Upper lobe of left lung (tissue), 6 donors: ENCODE data around the gene HAUS1. TPM values are rescaled to one million over a fixed set of nuclear protein-coding genes. Genes with fewer than 3 reads are reported as not detected.

Experiments
- ATAC-seq, 2 donors: fragments of 200-7000 bp; cut with Tn5 transposase; one replicate each; pipeline ENCODE4 v1.9.1; 2022; ENCODE audit warnings: mild to moderate bottlenecking in 2 of 2, moderate library complexity in 2 of 2; ENCODE audit not compliant: low FRiP score in 2 of 2
- DNase-seq, 2 donors: peaks; one replicate each; pipeline ENCODE4 v3.0.0-alpha.2; 2019 to 2020
- H3K27ac ChIP-seq, 4 donors: fragments of 200-600 bp; sonication (generic); one replicate each; pipeline ENCODE4 v1.5.1; 2016 to 2019
- H3K27me3 ChIP-seq, 4 donors: fragments of 200-600 bp; sonication (generic); one replicate each; pipeline ENCODE4 v1.5.1; 2017 to 2019
- H3K36me3 ChIP-seq, 4 donors: fragments of 200-600 bp; sonication (generic); one replicate each; pipeline ENCODE4 v1.5.1; 2016 to 2019
- H3K4me1 ChIP-seq, 4 donors: fragments of 200-600 bp; sonication (generic); one replicate each; pipeline ENCODE4 v1.5.1; 2018 to 2019
- H3K4me3 ChIP-seq, 4 donors: fragments of 200-600 bp; sonication (generic); one replicate each; pipeline ENCODE4 v1.5.1; 2017 to 2019; ENCODE audit warnings: mild to moderate bottlenecking in 2 of 4, moderate library complexity in 1 of 4
- H3K9me3 ChIP-seq, 4 donors: fragments of 200-600 bp; sonication (generic); one replicate each; pipeline ENCODE4 v1.5.1; 2018 to 2019
- CTCF ChIP-seq, 6 experiments: fragments of 450-650 bp in 4 of 6; fragments of 200-600 bp in 2 of 6; sonication (generic) in 2 of 6; IDR thresholded peaks; one replicate each; pipeline ENCODE4 v1.5.1; 2016 to 2019; ENCODE audit warnings: antibody characterized with exemption in 6 of 6
- EP300 ChIP-seq, 4 donors: sonication (generic); formaldehyde crosslinking; IDR thresholded peaks; one replicate each; pipeline ENCODE4 v1.5.1; 2017; ENCODE audit warnings: antibody characterized with exemption in 4 of 4, control low read depth in 2 of 4
- POLR2A ChIP-seq, 4 donors: fragments of 450-650 bp; IDR thresholded peaks; one replicate each; pipeline ENCODE4 v1.5.1; 2016 to 2017; ENCODE audit warnings: antibody characterized with exemption in 4 of 4, mild to moderate bottlenecking in 2 of 4
- POLR2AphosphoS5 ChIP-seq, 2 donors: sonication (generic); formaldehyde crosslinking; IDR thresholded peaks; one replicate each; pipeline ENCODE4 v1.5.1; 2017; ENCODE audit warnings: antibody characterized with exemption in 2 of 2
- WGBS, 2 donors: methylation state at CpG; one replicate each; pipeline ENCODE4 v1.1.5; 2017 to 2018; 5-methylcytosine and 5-hydroxymethylcytosine counted together
- total RNA-seq, 6 donors: library from RNA; depleted of rRNA in 4 of 6; stranded (reverse); fragments of >200 nt in 4 of 6; gene quantifications; one replicate each; pipeline versions ENCODE4 v1.1.0 to v1.2.1, GENCODE V29; 2016 to 2021
- donor health status: DM: no; HTN: no; CAD: no; lungs with moderate emphysema.
- donor health status: DM: no; HTN: yes; CAD: no; lungs with severe emphysema.

The HAUS1 gene
- total RNA-seq, 6 donors from 2014 or later, result 16.0 to 41.9 (median 27.5) TPM

GRCh38 chr18:46133534-46133933, 29.3 kb downstream of the HAUS1 start:
- no peak overlapping the region for H3K27ac ChIP-seq
- 62 to 71% methylated on average over 3 of the region's 3 CpGs for WGBS, 2 donors
- no peaks in the 10 kb centered on the region for H3K9me3 ChIP-seq
- peaks cover 0 to 4% (median 0%) of the 10 kb centered on the region in 4 donors for H3K4me1 ChIP-seq
- DNase-seq (no peak), ATAC-seq (no peak)
- no peak for TF ChIP-seq POLR2A (IDR thresholded peaks at IDR 0.05)
- no peak overlapping the region for H3K4me3 ChIP-seq
- no peaks in the 10 kb centered on the region for H3K27me3 ChIP-seq
- peaks cover 0 to 28% (median 8%) of the 10 kb centered on the region in 4 donors for H3K36me3 ChIP-seq

GRCh38 chr18:46134920-46135675, 30.9 kb downstream of the HAUS1 start:
- no peak overlapping the region for H3K4me3 ChIP-seq
- H3K9me3 ChIP-seq, result no peaks in the 10 kb centered on the region
- no peak for TF ChIP-seq CTCF (IDR thresholded peaks at IDR 0.05)
- TF ChIP-seq POLR2A (IDR thresholded peaks at IDR 0.05), result no peak
- TF ChIP-seq EP300 (IDR thresholded peaks at IDR 0.05), result no peak
- no peak for TF ChIP-seq POLR2AphosphoS5 (IDR thresholded peaks at IDR 0.05)
- no peaks in the 10 kb centered on the region for H3K27me3 ChIP-seq
- WGBS, 2 donors, result 66 to 69% methylated on average over 9 of the region's 9 CpGs
- H3K4me1 ChIP-seq, result no peaks in the 10 kb centered on the region
- DNase-seq (no peak), ATAC-seq (no peak)
- H3K36me3 ChIP-seq, result peaks cover 0 to 12% (median 0%) of the 10 kb centered on the region in 4 donors
- H3K27ac ChIP-seq, result no peak overlapping the region

GRCh38 chr18:46140173-46140572, 36.0 kb downstream of the HAUS1 start:
- no peak for DNase-seq
- 89 to 92% methylated on average over 4 of the region's 4 CpGs for WGBS, 2 donors
- Histone ChIP-seq H3K9me3 (no peaks in the 10 kb centered on the region), H3K4me1 (no peaks in the 10 kb centered on the region), H3K36me3 (no peaks in the 10 kb centered on the region), H3K27me3 (no peaks in the 10 kb centered on the region), H3K4me3 (no peak overlapping the region), H3K27ac (no peak overlapping the region)
- TF ChIP-seq EP300 (IDR thresholded peaks at IDR 0.05) (no peak), POLR2AphosphoS5 (IDR thresholded peaks at IDR 0.05) (no peak), POLR2A (IDR thresholded peaks at IDR 0.05) (no peak), CTCF (IDR thresholded peaks at IDR 0.05) (no peak)
- ATAC-seq, result no peak

- Histone ChIP-seq H3K27ac (no peak overlapping the region), H3K36me3 (no peaks in the 10 kb centered on the region), H3K4me1 (no peaks in the 10 kb centered on the region), H3K4me3 (no peak overlapping the region), H3K9me3 (no peaks in the 10 kb centered on the region), H3K27me3 (no peaks in the 10 kb centered on the region)
- 82 to 88% methylated on average over 4 of the region's 4 CpGs for whole genome bisulfite sequencing, 2 donors
- ATAC-seq (no peak), DNase-seq (no peak)
- TF ChIP-seq POLR2A (IDR thresholded peaks at IDR 0.05), result no peak
- no peak for TF ChIP-seq CTCF (IDR thresholded peaks at IDR 0.05)
- TF ChIP-seq POLR2AphosphoS5 (IDR thresholded peaks at IDR 0.05), result no peak
- TF ChIP-seq EP300 (IDR thresholded peaks at IDR 0.05), result no peak
Observed at GRCh38 chr18:46141199-46141598, 37.0 kb downstream of the HAUS1 start.

- no peak overlapping the region for H3K4me3 ChIP-seq
- H3K36me3 ChIP-seq, result no peaks in the 10 kb centered on the region
- ATAC-seq, result peak; percentile 61 to 75
- H3K9me3 ChIP-seq, result no peaks in the 10 kb centered on the region
- H3K27me3 ChIP-seq, result no peaks in the 10 kb centered on the region
- 8 to 17% methylated on average over 2 of the region's 2 CpGs for WGBS, 2 donors
- no peak for DNase-seq
- no peak for TF ChIP-seq POLR2AphosphoS5 (IDR thresholded peaks at IDR 0.05)
- TF ChIP-seq EP300 (IDR thresholded peaks at IDR 0.05), result no peak
- peak; percentile 60 to 76 (median 70) for TF ChIP-seq CTCF (IDR thresholded peaks at IDR 0.05)
- TF ChIP-seq POLR2A (IDR thresholded peaks at IDR 0.05), result no peak
- H3K4me1 ChIP-seq, result peaks cover 0 to 15% (median 12%) of the 10 kb centered on the region in 4 donors
- no peak overlapping the region for H3K27ac ChIP-seq
Observed at GRCh38 chr18:46148810-46149209, 44.6 kb downstream of the HAUS1 start.
